ENCODE measurements around the gene IDH2.

The IDH2 gene

DNA sequence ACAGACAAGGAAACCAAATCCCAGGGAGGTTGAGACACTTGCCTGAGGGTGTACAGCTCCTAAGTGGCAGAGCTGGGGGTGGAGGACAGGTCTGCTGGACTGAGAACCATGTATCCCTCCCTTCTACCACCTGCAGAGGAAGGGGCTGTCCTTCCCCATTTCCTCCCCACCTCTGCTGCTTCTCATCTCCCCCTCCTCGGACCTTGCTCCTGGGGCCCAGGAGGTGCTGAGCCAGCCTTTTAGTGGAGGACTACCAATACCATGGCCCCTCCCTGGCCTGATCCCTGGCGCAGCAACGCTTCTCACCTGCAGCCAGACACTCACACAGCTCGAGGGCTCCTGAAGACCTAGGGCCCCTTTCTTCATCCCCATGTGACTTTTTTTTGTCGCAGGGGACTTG lies 50.4 kb downstream of the IDH2 start:
- TF ChIP-seq, protein P1, sequence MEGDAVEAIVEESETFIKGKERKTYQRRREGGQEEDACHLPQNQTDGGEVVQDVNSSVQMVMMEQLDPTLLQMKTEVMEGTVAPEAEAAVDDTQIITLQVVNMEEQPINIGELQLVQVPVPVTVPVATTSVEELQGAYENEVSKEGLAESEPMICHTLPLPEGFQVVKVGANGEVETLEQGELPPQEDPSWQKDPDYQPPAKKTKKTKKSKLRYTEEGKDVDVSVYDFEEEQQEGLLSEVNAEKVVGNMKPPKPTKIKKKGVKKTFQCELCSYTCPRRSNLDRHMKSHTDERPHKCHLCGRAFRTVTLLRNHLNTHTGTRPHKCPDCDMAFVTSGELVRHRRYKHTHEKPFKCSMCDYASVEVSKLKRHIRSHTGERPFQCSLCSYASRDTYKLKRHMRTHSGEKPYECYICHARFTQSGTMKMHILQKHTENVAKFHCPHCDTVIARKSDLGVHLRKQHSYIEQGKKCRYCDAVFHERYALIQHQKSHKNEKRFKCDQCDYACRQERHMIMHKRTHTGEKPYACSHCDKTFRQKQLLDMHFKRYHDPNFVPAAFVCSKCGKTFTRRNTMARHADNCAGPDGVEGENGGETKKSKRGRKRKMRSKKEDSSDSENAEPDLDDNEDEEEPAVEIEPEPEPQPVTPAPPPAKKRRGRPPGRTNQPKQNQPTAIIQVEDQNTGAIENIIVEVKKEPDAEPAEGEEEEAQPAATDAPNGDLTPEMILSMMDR (IDR thresholded peaks at IDR 0.05), result no peak

DNA sequence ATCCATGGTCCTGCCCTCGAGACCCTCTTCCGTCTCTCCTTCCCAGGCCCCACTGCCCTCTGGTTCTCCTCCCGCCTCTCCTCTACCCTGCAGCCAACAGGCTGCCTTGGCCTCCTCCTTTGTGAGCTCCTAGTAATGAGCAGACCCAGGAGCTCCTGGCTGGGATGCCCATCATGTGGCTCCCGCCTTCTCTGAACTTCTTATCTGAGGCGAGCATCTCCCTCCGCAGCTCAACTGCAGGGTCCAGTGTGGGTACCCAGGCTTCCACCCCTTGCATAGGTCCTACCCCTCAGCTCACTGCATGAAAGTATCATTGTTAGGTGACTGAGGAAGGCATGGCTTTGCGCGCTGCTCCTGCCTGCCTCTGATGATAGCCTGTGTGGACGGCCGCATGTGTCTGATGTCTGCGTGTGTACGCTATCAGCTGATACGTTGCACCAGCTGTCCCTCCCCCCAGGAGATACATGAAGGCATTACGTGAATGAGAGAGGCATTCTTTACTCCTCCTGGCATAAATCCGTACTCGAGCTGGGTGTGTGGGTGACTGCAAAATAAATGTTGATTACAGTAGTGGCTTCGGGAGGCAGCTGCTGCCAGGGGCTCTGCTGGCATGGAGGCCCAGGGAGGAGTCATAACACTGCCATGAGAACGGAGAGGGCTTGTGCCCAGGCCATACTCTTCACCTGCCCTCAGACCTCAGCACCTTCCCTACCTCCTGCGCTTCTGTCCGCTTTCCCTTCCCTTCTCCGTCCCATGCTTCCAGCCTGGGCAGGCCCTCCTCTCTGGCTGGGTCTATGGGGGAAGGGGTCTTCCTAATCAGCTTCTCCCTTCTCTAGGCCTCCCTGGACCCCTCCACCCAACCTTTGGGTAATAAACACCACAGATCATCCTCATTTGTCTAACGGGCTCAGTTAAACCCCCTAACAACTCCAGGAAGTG lies 52.3 kb downstream of the IDH2 start:
- TF ChIP-seq, protein P1 (IDR thresholded peaks at IDR 0.05), result no peak

DNA sequence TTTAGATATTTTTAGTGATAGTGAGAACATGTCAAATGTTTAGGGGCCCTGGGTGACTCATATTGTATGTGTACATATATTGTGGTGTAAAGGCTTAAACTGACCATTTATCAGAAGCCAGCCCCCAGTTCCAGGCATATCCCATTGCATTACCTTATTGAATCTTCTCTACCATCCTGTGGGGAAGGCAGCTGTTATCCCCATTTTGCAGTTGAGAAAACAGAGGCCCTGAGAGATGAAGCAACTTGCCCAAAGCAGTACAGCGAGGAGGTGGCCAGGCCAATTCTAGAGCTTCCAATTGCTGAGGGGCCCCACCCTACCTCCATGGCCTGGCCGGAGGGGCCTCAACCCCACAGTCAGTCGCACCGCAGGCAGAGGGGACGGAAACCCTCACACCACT lies 53.2 kb downstream of the IDH2 start:
- TF ChIP-seq, protein P1 (IDR thresholded peaks at IDR 0.05), result no peak

DNA sequence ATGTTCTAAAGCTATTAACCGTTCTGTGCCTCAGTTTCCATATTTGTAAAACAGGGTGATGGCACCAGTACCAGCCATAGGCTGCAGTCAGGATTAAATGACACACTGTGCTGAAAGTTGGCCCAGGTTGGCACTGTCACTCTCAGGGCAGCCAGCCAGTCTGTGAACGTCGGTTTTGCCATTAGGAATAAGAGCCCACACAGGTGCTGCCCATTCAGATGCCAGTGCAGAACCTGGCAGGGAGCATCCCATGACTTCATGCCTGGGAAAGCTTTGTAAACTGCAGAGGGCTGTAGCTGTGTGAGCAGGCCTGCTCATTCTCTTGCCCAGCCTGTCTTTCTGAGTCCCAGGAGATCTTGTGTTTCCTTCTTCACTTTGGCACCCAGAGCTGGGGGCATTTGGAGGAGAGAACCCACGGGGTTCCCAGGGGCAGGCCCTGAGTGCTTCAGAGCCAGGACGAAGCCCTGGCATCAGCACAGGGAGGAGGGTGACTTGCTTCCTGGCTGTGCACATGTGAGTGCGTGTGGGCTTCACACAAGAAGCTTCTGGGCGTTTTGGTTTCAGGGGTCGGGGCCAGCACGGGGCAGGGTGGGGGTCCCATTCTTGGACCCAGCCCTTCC lies 54.2 kb downstream of the IDH2 start:
- TF ChIP-seq, protein P1 (IDR thresholded peaks at IDR 0.05), result no peak

DNA sequence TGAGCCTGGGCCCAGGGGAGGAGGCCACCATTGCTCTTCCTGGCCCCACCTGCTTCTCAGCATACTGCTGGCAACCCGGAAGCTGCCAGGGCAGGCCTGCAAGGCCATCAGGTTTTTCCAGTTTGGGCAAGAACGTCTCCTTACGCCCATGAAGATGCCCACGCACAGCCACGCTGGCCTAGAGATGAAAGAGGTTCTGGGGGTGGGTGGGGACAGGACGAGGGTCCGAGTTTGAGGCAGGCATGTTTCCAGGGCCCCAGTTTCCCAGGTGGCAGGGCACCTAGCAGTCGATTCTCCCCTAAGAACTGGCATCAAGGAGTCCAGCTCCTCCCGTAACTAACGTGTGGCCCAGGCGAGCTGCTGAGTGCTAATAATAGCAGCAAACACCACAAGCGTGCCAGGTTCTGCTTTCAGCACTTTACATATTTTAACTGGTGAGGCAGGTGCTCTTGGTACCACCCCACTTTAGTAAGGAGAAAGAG lies 55.3 kb downstream of the IDH2 start:
- TF ChIP-seq, protein P1 (IDR thresholded peaks at IDR 0.05), result no peak

DNA sequence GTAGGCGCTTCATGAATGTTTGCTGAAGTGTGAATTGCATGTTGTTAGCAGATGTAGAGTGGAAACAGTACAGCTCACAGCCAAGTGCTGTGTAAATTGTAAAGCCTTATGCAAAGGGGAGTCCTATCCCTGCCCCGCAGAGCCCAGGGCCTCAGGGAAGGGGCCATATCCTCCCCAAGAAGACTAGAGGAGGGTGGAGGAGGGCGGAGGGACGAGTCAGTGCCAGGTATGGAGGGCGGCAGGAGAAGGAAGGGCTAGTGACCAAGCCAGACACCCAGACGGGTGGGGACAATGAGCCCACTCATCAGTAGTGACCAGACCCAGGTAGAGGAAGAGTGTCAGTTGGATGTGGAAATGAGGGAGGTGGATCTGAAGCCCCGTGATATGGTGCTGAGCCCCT lies 56.0 kb downstream of the IDH2 start:
- TF ChIP-seq, protein P1 (IDR thresholded peaks at IDR 0.05), result no peak

DNA sequence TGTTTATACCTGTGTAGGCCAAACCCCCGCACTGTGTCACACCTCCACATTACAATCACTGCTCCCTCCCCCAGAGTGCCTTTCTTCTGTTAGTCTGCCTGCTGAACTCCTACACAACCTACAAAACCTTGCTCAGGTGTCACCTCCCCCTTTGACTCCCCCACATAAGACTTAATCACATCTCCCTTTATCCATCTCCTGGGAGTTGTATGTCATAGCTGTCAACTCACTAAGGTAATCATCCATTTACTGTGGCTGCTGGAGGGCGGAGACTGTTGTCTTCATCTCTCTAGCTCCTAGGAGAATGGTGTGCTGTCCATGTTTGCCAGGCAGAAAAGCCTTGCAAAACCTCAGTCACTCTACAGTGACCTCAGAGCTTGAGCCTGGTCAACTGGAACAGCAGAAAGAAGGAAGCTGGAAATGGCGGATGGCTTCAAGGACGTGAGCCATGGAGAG lies 57.3 kb downstream of the IDH2 start:
- TF ChIP-seq, protein P1 (IDR thresholded peaks at IDR 0.05), result no peak
